Fibroblast of gingiva (primary cell): ENCODE data around the gene CAPZA1.
"Not testable (repeated sequence)": the region's sequence is repeated elsewhere in the genome, so short reads cannot be mapped to it uniquely, and the experiment has no call there.

ENCODE experiments used
- DNase-seq: peaks from one replicate; pipeline ENCODE4 v3.0.0-alpha.2; 2011; ENCODE audit warnings: low read depth

The CAPZA1 gene

DNA sequence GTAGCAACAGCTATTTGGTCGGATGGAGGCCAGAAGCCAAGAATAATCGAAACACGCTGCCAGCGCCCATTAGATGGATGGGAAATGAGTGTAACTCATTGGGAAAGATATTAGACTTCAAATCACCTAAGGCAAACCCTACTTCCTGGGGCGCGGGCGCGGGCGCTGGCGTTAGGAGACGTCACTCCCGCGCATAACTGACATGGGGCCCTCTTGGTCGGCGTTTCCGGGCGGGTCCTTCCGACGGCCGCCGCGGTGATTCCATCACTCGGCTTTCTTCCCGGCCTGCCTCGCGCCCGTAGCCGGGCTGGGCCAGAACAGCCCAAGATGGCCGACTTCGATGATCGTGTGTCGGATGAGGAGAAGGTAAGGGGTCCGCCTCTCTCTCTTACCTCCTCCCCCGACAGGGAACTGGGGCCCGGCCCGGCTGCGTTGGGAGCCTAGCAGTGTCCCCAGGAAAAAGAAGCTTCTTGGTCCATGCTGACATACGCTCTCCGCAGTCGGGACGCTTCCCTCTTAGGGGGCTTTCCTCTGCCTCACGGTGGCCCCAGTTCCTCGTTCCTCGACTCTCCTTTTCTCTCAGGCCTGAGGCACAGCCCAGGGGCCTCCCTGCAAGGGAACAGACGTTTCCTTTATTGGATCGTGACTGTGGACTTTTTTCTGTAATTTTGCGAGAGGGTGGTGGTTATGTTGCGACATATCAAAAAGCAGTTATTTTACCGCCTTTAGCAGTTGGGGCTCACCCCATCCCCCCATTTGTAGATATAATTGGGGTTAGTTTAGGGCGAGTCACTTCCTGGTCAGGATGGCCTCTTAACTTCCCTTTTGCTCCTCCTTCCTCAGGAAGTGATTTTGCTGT lies at the start of gene CAPZA1:
Gene CAPZA1, plus strand, starts transcription at position 315 of the 859 bp plus-strand sequence. Its CDS starts 13 bp downstream, at position 328.
- peak; percentile 94 for DNase-seq

DNA sequence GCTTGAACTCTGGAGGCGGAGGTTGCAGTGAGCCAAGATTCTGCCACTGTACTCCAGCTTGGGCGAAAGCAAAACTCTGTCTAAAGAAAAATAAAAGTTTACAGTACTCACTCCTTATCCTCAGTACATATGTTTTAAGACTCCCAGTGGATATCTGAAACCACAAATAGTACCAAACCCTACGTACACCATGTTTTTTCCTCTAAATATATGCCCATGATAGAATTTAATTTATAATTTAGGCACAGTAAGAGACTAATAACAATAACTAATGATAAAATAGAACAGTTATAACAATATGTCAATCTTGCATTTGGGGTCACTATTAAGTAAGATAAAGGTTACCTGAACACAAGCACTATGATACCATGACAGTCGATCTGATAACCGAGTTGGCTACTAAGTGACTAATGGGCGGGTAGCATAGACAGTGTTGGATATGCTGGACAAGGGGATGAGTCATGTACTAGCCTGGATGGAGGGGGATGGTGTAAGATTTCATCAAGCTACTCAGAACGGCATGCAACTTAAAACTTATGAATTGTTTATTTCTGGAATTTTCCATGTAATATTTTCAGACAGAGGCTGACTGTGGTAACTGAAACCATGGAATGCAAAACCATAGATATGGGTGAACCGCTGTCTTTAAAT lies 44.4 kb upstream of the CAPZA1 start:
- DNase-seq, result peak; percentile 92

DNA sequence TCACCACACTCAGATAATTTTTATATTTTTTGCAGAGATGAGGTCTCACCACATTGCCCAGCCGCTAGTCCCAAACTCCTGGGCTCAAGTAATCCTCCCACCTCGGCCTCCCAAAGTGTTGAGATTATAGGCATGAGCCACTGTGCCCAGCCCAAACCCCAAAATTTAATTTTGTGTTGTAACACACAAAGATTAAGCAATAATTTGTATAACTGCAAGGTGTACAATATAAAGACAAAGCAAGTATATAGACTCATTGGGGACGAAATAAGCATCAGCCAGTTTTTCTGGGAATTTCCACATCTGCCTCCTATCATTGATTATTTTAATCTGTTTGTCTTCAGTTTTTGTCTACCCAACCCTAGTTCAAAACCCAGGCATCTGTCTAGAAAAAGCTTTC lies 43.4 kb upstream of the CAPZA1 start:
- DNase-seq, result no peak

DNA sequence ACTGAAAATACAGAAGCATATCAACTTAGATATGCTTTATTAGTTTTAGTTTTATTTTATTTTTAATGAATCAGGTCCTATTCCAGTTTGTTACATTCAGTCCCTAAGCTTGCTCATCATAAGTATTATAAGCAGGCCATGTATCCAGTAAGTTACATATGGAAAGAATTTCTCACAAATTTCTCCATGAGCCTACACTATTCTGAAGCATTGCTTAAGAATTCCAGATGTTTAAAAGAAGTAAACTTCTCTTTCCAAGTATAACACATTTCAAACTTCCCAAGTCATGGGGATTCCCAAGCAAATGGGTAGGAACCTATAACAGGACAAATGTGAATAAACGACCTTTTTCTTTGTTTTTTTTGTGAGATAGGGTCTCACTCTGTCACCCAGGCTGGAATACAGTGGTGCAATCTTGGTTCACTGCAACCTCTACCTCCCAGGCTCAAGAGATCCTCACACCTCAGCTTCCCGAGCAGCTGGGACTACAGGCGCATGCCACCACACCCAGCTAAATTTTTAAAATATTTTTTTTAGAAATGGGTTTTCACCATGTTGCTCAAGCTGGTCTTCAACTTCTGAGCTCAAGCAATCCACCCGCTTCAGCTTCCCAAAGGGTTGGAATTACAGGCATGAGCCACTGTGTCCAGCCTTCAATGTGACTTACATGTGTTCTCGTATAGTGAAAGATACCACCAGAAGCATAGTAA lies 39.7 kb upstream of the CAPZA1 start:
- peak; percentile 66 for DNase-seq

DNA sequence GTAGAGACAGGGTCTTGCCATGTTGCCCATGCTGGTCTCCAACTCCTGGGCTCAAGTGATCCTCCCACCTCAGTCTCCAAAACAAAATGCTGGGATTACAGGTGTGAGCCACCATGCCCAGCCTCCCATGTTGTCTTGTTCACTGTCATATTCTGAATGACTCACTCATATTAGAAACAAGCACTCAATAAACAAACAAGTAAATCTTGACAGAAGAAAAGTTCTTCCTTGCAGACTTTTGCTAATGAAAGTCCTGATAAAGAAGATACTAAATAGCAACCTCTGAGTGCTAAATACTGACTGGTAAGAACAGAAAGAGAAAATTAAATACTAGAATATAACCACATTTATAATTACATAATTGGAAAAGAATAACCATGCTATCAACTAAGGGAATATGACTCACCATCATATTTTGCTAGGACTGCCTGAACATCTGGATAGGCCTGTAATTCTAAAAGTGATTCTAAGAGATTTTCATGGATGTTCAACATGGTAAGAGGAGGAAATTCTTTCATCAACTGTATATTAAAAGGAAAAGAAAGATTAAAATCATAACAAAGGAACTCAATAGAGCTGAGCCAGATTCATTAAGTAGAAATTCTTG lies 37.9 kb upstream of the CAPZA1 start:
- DNase-seq, result no peak

DNA sequence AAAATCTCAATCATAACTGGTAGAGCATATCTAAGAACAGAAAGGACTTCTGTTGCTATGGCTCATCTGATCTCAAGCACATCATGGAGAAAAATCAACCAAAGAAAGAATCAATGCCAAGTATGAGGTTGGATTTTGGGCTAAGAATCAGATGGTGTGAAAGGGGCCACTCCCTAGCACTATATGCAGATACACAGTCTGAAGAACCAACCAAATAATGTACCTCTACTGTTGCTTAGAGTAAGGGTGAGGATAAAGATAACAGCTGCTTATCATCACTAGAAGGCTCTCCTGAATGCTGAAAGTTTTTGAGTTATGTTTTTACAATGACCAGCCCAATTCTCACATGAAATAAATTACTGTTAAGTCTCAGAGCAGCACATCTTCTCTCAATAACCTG lies 36.3 kb upstream of the CAPZA1 start:
- no peak for DNase-seq

DNA sequence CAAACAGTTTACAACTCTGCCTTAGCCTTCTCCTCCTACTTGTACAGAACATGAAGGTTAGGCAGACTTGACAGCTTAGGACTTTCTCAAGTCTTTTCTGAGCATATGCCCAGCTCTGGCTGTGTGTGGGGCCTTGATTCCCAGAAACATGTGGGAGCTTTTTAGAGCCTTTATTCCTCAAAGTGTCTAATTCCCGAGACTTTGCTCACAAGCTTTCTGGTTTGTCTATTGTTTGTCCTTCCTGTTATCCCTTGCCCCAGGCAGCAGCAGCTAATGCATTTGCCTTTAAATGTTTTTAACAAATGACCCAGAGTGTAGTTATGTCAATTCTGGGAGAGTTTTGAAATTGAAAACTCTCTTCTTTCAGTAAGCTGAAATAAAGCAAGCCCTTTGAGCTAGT lies 29.9 kb upstream of the CAPZA1 start:
- no peak for DNase-seq

DNA sequence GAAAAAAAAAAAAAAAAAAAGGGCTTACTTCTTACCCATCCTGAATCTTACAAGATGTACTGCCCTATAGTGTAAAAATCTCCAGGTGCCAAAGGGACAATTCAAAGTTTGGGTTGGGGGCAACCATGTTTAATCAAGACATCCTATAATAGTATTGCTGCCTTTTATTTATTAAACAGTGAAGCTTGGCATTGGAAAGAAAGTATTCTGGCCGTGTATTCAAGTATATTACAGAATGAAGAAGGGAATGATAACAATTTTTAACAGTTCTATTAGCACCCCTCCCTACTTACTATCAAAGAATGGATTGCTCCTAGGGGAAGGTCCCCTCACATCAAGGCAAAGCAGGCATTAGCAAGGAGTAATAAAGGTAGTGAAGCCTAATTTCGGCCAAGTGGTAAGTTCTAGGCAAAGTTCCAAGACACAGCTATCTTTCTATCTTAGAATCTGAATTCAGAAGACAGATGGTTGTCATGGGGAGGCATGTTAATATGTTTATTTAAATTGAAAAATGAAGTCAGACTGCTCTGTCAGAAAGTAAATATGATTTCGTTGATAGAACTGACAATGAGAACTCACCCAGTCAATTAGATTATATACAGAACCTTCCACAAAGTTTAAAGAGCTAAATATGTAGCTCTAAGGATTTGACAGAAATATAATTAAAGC lies 25.3 kb upstream of the CAPZA1 start:
- DNase-seq, result no peak

DNA sequence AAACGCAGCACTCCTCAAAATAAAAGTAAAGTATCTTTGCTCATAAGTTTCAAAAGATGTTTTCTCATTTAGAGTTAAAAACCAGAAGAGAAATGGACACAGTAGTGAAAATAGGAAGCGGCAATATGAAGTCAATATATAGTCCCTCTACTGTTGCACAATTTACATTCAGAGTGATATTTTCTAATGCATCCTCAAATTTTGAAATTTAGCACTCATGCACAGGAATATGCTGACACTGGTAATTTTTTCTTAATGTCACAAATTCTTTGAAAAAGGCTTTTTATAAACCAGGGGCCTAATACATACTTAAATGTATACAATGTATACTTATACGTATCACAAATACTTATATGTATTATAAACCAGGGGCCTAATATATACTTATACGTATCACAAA lies 20.2 kb upstream of the CAPZA1 start:
- no peak for DNase-seq

DNA sequence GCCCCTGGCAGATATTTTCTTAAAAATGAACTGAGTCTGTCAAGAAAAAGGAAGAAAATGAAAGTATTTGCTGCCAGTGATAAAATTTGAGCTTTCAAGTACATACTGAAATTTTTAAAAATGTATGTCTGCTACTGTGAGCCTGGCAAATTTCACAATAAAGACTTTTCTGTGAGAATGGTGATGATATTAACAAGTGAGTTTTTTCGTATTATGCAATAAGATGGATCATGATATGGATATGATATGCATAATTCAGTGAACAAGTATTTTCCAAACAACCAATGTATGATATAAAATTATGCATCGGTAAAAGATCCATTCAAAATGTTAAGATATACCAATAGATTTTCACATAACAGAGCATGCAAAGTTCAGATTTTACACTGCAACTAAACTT lies 16.6 kb upstream of the CAPZA1 start:
- no peak for DNase-seq

DNA sequence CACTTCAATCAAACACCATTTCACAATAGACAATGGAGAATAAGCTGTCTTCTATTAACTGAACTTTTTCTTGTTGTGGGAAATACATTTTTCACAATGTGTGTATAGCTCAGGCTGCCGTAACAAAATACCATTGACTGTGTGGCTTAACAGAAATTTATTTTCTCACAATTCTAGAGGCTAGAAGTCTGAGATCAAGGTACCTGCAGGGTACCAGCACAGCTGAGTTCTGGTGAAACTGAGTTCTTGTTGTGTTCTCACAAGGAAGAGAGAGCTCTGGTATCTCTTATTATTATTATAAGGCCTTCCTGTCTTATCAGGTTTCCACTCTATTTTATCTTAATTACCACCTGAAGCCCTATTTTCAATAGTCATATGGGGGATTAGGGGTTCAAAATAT lies 16.1 kb upstream of the CAPZA1 start:
- no peak for DNase-seq

DNA sequence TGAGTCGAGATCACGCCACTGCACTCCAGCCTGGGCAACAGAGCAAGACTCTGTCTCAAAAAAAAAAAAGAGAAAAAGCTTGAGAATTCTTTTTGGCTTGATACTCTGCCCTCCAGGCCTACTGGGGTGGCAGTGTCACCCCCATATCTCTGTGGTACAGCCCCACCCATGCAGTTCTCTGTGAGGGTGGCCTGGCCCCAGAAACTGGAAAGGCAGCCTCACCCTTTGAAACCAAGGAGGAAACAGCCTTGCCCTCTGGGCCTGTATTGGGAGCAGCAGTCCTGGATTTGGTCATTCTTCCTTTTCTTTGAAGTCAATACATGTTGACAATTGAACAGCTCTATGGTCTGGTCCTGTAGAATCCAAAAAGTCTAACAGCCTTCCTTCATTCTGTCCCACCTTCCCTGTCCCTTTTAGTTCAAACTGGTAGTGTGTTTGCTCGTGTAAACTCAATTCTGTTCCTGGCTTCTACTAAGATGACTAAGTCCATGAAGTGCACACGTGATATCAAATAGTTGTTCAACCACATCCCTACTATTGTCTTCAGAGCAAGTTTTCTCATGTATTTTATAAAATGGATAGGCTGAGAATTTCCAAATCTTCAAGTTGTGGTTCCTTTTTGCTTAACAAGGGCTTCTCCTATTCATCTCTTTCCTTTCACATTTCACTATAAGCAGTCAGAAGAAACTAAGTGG lies 13.9 kb upstream of the CAPZA1 start:
- no peak for DNase-seq

DNA sequence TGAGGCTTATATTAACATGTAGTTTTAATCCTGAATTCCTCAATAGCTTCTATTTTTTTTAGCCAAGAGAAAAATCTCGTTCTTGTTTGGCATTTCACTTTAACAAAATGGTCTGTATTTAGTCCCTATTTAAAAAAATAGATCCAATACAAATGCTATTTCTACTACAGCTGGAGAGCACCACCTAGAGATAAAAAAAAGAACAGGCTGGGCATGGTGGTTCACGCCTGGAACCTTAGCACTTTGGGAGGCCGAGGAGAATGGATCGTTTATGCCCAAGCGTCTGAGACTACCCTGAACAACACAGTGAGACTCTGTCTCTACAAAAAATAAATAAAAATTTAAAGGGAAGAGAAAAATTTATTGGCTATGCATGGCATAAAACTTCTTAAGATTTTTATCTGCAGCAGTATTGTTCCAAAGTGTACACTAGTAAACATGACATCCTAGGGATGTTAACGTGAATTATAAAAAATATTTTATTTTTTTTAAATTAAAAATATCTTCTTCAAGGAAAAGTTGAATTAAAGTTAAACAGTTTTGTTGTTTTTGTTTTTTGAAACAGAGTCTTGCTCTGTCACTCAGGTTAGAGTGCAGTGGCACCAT lies 5.1 kb upstream of the CAPZA1 start:
- DNase-seq, result peak; percentile 53

DNA sequence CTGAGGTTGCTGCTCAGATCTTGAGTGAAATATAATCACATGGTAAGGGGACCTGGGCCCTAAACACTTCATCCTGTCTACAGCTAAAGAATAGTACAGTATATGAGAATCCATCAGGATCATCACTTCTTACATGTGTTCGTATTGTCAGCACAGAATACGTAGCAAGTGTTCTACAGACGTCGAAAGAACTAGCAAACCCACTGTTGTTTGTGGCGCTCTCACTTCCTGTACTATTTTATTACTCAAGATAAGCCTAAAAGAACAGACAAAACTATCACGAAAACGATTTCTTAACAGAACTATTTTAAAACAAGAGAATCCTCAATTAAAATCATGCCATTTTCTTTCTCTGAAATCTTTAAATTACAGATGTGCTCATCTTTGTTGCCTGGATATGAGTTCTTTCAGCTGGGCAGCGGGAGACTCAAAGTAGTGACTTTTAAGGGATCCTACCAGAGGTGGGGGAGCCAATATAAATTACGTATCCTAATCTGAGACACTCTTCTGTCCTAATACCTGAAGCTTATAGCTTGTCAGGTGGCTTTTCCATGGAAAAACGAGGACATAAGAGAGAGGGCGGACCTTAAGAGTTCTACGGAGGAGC lies 1.4 kb upstream of the CAPZA1 start:
- DNase-seq, result peak; percentile 6

DNA sequence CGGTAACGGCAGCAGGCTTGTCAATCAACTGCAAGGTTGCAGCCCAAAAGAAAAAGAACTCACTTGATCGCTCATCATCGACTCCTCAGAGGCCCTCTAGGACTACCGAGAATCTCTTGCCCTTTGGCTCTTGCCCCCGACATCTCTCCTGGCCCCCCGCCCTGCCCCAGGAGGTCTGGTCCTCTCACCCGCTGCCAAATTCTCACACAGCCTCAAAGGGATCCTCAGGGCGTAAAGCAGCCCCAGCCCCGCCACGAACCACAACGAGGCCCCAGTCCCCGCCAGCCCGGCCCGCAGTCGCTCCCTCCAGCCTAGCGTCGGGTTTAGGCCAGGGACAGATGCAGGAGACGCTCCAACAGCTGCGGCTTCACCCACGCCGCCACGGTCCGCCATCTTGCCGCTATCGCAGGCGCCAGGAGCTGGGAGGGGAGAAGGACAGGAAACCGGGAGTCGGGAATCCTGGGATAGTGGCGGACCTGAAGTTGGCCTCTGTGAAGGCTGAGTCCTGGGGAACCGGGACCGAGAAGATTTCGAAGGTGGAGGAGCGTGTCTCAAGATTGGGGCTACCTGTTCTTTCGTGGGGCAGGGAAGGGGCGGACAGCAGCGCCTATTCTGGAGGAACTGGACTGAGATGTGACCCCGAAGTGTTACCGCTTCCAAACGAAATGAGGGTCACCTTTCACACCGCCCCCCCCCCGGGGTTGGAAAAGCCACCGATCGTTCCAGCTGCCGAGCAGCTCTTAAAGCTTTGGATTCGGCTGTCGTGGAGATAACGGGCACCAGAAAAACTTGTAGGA lies 713 bp upstream of the CAPZA1 start, which contains the start of gene ST7L:
Gene ST7L, minus strand, starts transcription at position 421 of the 797 bp plus-strand sequence. Its CDS starts 28 bp downstream, at position 393.
- peak; percentile 68 for DNase-seq

DNA sequence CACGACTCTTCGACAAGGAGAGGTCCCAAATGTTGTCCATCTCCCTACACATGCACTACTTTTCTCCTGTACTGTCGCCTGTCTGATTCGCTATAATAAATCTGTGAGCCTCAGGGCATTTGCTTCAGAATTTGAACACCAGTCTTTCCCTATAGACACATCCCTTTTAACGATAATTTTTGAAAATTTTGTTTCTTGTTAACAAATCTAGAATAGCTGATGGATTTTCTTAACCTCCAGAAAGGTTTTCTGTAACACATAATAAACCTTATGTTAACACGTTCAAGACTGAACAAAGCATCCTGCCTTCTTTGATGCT lies 704 bp downstream of the CAPZA1 start:
- DNase-seq, result no peak

DNA sequence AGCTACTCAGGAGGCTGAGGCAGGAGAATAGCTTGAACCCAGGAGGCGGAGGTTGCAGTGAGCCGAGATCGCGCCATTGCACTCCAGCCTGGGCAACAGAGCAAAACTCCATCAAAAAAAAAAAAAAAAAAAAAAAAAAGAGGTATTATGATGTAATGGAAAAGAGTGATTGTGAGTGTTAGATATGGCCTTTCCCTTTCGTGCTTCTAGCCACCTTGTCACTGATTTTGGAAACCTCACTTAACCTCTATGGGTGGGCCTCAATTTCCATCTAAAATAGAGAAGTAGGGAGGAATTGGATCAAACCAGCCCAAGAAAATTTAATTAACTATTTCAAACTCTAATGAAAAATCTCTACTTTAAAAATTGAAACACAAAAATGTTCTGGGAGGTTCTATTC lies 4.9 kb downstream of the CAPZA1 start:
- DNase-seq, result not testable (repeated sequence)

DNA sequence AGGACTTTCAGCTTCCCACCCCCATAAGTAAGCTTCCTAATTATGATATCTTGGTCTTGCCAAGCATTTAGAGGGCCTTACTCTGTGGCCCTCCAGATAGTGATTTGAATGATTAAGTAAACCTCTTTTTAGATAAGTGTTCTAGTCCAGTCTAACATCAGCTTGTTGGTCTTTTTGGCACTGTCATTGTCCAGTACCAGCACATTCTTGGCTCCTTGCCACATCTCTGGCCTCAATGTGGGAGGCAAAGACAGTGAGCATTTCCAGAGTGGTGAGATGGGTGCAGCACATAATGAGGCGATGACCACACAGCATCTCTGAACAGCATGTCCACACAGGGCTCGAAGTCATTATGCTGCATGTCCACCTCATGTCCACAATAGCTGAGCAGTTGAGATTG lies 6.1 kb downstream of the CAPZA1 start:
- DNase-seq, result peak; percentile 13

DNA sequence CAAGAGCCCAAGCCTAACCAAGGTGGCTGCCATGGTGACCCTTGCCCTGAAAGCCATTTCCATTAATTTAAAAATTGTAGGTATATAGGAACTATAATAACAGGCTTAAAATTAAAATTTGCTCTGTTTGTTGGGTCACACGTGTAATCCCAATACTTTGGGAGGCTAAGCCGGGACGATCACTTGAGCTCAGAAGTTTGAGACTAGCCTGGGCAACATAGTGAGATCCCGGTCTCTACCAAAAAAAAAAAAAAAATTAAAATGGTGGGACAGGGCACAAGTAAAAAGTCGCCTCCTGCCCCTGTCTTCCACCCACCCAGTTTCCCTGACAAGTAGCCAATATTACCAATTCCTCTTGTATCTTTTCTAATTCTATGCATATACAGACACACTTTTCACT lies 6.6 kb downstream of the CAPZA1 start:
- no peak for DNase-seq

DNA sequence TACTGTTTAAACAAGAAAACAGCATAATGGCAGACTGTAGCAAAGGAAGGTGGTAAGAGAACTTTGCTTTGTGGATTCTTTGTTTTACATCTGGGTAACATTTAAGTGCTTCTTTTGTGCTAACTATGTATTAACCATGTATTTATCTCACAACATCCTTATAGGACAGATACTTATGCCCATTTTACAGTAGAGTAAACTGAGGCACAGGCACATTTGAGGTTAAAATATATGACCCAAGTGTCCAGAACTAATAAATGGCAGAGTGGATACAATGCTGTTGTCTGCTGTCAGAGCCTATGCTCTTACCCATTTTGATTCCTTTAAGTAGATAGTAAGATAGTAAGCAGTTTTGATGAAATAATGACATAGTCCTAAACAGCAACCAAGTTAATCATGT lies 7.3 kb downstream of the CAPZA1 start:
- no peak for DNase-seq
